Mesodermal cell (in vitro differentiated cells): ENCODE data around the gene SLC5A5.
A peak's percentile ranks its signal among the peaks of the same experiment; 100 is the strongest.

Source experiments
- H3K27ac ChIP-seq: 2 replicates; pipeline ENCODE4 v1.7.0; 2013; ENCODE audit warnings: mild to moderate bottlenecking, low read depth, low read length, moderate library complexity; ENCODE audit not compliant: severe bottlenecking
- H3K36me3 ChIP-seq: 2 replicates; pipeline ENCODE4 v1.7.1; 2013; ENCODE audit warnings: mild to moderate bottlenecking, low read length, moderate library complexity; ENCODE audit not compliant: control insufficient read depth, insufficient read depth
- H3K4me1 ChIP-seq: one replicate; pipeline ENCODE4 v1.7.1; 2013; ENCODE audit warnings: mild to moderate bottlenecking, low read length; ENCODE audit not compliant: insufficient read depth, control insufficient read depth, poor library complexity, severe bottlenecking
- H3K4me3 ChIP-seq: 2 replicates; pipeline ENCODE4 v1.7.0; 2013; ENCODE audit warnings: low read length, control low read depth, mild to moderate bottlenecking; ENCODE audit not compliant: insufficient read depth, poor library complexity, severe bottlenecking; ENCODE audit errors: extremely low read depth
- H3K9me3 ChIP-seq: 2 replicates; pipeline ENCODE4 v1.7.1; 2013; ENCODE audit warnings: mild to moderate bottlenecking, low read length, moderate library complexity; ENCODE audit not compliant: control insufficient read depth
- WGBS, 2 experiments: methylation state at CpG; one replicate each; pipeline ENCODE4 v1.1.5; 2013; ENCODE audit warnings: missing lambda C conversion rate in 2 of 2; ENCODE audit not compliant: insufficient coverage in 2 of 2; 5-methylcytosine and 5-hydroxymethylcytosine counted together

The SLC5A5 gene

GRCh38 chr19:17865364-17866311 is 6.1 kb upstream of the SLC5A5 start:
- Histone ChIP-seq H3K4me1 (peaks cover 4% of the 10 kb centered on the region), H3K27ac (no peak overlapping the region), H3K36me3 (peaks cover 51% of the 10 kb centered on the region), H3K9me3 (no peaks in the 10 kb centered on the region), H3K4me3 (no peak overlapping the region)
- 74 to 75% methylated on average over 7 to 8 of the region's 13 CpGs for WGBS, 2 experiments

DNA sequence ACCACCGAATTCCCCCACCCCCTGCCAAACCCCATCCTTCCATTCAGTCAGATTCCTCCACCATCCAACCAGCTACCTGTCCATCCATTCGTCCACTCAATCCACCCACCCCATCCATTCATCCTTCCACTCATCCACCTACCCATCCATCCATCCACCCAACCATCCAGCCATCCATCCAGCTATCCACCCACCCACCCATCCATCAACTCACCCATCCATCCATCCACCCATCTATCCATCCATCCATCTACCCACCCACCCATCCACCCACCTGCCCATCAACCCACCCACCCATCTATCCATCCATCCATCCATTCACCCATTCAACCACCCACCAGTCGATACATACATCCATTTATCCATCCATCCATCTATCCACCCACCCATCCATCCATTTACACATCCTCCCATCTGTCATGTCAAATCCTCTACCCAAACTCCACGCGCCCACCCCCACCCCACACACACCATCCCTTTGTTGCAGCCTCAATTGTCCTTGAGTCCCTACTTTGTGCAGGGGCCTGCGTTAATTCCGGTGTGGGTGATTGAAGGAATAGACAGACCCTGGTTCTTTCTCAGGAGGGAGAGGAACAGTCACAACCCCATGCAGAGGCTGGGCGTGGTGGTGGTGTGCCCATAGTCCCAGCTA is 5.3 kb upstream of the SLC5A5 start:
- Histone ChIP-seq H3K4me1 (peaks cover 4% of the 10 kb centered on the region), H3K9me3 (no peaks in the 10 kb centered on the region), H3K36me3 (peaks cover 43% of the 10 kb centered on the region), H3K4me3 (no peak overlapping the region), H3K27ac (no peak overlapping the region)
- 85 to 94% methylated on average over 8 of the region's 8 CpGs for WGBS, 2 experiments

GRCh38 chr19:17866964-17867486 is 4.7 kb upstream of the SLC5A5 start:
- WGBS, 2 experiments: 78 to 90% methylated on average over 5 to 10 of the region's 11 CpGs
- no peak overlapping the region for H3K27ac ChIP-seq
- no peaks in the 10 kb centered on the region for H3K9me3 ChIP-seq
- peaks cover 2% of the 10 kb centered on the region for H3K4me1 ChIP-seq
- H3K36me3 ChIP-seq: peaks cover 38% of the 10 kb centered on the region
- H3K4me3 ChIP-seq: no peak overlapping the region

DNA sequence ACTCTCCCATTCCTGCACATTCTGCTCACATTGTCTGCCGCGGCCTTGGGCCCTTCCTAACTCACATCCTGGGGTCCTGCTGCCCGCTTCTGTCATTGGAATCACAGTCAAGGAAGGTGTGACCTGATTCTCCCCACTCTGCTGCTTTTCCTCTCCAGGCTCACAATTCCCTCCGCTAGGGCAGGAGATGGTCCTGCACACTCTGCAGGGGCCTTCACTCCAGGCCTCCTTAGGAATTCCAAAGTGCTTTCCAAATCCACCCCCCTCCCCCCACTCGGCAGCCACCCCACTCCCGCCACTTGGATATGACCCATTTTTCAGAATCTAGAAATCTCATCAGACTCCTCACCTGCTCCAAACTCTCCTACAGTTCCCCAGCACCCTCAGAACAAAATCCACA is 3.1 kb upstream of the SLC5A5 start:
- H3K9me3 ChIP-seq: no peaks in the 10 kb centered on the region
- H3K27ac ChIP-seq: no peak overlapping the region
- H3K36me3 ChIP-seq: peaks cover 21% of the 10 kb centered on the region
- no peak overlapping the region for H3K4me3 ChIP-seq
- H3K4me1 ChIP-seq: no peaks in the 10 kb centered on the region
- 48 to 53% methylated on average over 5 to 6 of the region's 6 CpGs for WGBS, 2 experiments

- H3K4me3 ChIP-seq: no peak overlapping the region
- H3K27ac ChIP-seq: no peak overlapping the region
- peaks cover 16% of the 10 kb centered on the region for H3K36me3 ChIP-seq
- no peaks in the 10 kb centered on the region for H3K4me1 ChIP-seq
- no peaks in the 10 kb centered on the region for H3K9me3 ChIP-seq
- 27 to 36% methylated on average over 9 of the region's 11 CpGs for WGBS, 2 experiments
Measured at GRCh38 chr19:17869114-17869608, 2.6 kb upstream of the SLC5A5 start.

DNA sequence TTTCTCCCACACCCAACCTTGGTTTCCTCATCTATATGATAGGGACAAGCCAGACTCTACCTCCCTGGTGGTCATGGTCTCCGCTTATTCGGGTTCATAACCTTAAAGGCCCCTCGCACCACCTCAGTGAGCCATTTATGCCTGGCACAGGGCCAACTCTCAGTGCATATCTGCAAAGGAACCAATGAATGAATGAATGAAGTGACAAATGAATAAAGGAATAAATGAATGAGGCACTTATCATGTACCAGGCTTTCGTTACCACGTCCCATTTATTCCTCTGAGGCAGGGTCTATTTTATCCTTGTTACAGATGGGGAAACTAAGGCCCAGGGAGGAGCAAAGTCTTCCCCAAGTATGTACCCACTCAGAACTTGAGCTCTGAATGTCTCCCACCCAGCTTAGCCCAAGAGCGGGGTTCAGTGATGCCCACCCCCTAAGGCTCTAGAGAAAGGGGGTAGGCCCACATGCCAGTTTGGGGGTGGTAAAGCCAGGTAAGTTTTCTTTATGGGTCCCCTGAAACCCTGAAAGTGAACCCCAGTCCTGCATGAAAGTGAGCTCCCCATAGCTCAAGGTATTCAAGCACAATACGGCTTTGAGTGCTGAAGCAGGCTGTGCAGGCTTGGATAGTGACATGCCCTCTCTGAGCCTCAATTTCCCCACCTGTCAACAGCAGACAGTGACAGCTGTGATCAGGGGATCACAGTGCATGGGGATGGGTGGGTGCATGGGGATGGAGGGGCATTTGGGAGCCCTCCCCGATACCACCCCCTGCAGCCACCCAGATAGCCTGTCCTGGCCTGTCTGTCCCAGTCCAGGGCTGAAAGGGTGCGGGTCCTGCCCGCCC is 490 bp upstream of the SLC5A5 start:
- WGBS, 2 experiments: 77 to 81% methylated on average over 6 to 8 of the region's 10 CpGs
- no peaks in the 10 kb centered on the region for H3K4me1 ChIP-seq
- no peaks in the 10 kb centered on the region for H3K9me3 ChIP-seq
- H3K4me3 ChIP-seq: no peak overlapping the region
- H3K27ac ChIP-seq: no peak overlapping the region
- H3K36me3 ChIP-seq: no peaks in the 10 kb centered on the region

GRCh38 chr19:17872251-17873001 is 681 bp downstream of the SLC5A5 start:
- H3K36me3 ChIP-seq: no peaks in the 10 kb centered on the region
- no peak overlapping the region for H3K4me3 ChIP-seq
- no peak overlapping the region for H3K27ac ChIP-seq
- no peaks in the 10 kb centered on the region for H3K9me3 ChIP-seq
- WGBS, 2 experiments: 91 to 92% methylated on average over 50 to 61 of the region's 61 CpGs
- H3K4me1 ChIP-seq: no peaks in the 10 kb centered on the region

DNA sequence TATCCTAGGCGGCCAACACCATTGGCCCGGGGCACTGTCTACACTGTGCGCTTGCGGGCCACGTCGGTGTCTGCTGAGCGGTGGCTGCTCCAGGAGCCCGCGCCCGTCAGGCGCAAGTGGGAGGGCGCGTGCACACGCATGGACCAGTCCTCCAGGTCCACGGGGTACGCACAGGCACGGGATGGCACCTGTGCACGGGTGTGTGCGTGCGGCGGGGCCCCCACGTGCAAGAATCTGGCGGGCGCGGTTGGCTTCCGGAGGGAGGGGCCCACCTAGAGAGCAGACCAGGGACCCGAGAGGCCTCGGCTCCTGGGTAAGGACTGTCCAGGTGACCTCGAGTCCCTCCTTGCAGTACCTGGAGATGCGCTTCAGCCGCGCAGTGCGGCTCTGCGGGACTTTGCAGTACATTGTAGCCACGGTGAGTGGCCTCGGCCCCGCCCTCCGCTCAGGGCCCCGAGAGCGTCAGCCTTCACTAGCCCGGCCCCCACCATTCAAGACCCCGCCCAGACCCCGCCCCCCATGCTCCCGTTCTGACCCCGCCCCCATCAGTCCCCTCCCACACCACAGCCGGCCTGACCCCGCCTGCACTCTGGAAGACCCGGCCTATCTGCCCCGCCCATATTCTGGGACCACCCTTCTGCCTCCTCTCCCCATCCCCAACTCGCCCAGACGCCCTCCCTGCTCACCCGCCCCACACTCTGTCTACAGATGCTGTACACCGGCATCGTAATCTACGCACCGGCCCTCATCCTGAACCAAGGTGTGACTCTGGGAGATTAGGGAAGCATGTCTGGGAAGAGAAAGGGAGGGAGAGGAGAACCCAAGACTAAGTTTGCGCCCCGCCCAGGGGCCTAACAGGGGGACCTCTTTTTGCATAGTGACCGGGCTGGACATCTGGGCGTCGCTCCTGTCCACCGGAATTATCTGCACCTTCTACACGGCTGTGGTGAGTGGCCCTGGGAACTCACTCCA is 2.3 kb downstream of the SLC5A5 start:
- no peak overlapping the region for H3K27ac ChIP-seq
- H3K4me1 ChIP-seq: no peaks in the 10 kb centered on the region
- peak overlapping the region; percentile 20 for H3K4me3 ChIP-seq
- no peaks in the 10 kb centered on the region for H3K36me3 ChIP-seq
- no peaks in the 10 kb centered on the region for H3K9me3 ChIP-seq
- WGBS, 2 experiments: 27 to 28% methylated on average over 49 to 54 of the region's 63 CpGs

DNA sequence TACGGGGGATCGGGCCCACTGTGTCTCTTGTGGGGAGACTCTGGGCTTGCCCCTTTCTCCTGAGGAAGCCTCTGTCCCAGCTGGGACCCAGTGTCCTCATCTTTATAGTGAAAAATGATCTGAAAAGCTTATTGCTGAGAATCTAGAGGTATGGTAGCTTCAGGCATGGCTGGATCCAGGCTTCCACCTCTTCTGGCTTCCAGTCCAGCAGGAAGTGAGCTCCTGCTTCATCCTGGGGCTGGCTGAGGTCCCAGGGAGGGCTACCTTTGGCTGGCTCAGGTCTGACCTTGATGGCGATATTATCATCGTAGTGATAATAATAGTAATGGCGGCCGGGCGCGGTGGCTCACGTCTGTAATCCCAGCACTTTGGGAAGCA is 3.0 kb downstream of the SLC5A5 start:
- no peak overlapping the region for H3K27ac ChIP-seq
- no peaks in the 10 kb centered on the region for H3K4me1 ChIP-seq
- no peaks in the 10 kb centered on the region for H3K36me3 ChIP-seq
- 97 to 98% methylated on average over 8 to 9 of the region's 9 CpGs for WGBS, 2 experiments
- no peak overlapping the region for H3K4me3 ChIP-seq
- no peaks in the 10 kb centered on the region for H3K9me3 ChIP-seq
